Suppressor macrophage (primary cell): ENCODE results near the gene PPP4R4.
A peak's percentile ranks its signal among the peaks of the same experiment; 100 is the strongest.
"Not testable (repeated sequence)": the region's sequence is repeated elsewhere in the genome, so short reads cannot be mapped to it uniquely, and the experiment has no call there.

Experiments used
- DNase-seq, 4 experiments: peaks; one replicate each; pipeline ENCODE4 v3.0.0-alpha.2; 2020 to 2022

PPP4R4 gene

DNA sequence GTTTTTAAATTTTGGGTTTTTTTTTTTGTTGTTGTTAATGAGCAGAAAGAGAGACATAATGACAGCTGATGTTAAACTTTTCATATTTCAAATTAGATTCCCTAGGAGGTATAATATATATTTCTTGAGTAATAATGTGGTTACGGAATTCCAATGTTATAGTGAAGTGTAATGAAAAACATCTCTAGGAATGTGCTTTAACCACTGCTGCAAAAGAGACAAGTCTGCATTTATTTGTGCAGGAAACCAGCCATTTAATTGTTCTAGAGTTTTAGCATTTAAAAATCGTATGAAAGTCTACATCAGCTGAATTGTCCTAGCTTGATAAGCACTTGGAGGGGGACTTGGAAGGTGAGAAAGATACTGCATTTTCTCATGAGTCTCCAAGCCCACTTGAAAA, 104.6 kb downstream of the PPP4R4 start:
- DNase-seq, result no peak

DNA sequence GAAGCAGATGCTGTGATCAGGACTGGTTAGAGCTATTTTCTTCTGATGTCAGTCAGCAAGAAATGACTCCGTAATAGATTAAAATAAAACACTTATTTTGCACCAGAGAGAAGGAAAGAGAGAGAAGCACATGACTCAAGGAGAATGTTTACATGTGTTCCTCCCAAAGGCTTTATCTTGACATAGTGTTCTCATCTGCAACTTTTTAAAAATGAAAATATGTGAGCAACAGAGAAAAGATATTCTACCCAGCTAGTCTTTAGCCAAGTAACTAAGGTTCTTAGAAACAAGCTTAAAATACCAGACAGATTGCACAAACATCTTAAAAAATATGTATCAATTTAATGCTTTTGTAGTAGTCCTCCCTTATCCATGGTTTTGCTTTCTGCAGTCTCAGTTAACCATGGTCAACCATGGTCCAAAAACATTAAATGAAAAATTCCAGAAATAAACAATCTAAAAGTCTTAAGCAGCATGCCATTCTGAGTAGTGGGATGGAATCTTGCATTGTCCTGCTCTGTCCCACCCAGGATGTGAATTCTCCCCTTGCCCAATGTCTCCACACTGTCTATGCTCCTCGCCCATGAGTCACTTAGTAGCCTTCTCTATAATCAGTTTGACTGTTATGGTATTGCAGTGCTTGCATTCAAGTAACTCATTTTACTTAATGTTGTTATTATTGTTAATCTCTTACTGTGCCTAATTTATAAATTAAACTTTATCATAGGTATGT, 109.0 kb downstream of the PPP4R4 start:
- no peak for DNase-seq

DNA sequence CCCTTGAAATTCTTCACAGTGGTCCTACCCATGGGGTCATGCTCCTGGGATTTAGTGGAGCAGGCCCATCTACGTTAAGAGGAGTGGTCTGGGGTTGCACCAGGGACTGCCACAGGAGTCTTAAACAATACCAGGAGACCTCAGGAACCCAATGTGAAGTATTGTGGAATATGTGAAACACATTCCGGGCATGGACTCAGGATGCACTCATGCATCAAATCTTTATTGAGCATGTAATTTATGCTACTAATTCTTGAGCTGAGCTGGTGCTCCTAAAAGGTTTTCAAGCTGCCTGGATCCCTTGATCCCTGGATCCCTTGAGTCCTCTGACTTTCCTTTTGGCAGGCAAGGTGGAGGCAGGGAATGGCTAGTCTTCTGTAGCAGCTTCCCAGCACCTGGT, 110.1 kb downstream of the PPP4R4 start:
- no peak for DNase-seq

DNA sequence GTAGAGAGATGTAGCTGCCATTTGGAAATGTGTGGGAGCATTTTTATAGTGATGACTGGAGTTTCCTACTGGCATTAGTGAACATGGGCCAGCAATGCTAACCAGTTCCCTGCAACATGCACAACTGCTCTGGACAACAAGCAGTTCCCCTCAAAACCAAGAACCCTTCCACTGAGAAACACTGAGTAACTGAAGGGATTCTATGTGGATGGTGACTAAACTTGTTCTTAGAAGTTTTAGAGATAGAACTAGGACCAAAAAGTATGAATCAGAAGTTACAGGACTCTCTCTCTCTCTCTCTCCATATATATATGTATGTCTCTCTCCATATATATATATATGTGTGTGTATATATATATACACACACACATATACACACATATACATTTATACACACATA, 111.0 kb downstream of the PPP4R4 start:
- DNase-seq, result no peak

DNA sequence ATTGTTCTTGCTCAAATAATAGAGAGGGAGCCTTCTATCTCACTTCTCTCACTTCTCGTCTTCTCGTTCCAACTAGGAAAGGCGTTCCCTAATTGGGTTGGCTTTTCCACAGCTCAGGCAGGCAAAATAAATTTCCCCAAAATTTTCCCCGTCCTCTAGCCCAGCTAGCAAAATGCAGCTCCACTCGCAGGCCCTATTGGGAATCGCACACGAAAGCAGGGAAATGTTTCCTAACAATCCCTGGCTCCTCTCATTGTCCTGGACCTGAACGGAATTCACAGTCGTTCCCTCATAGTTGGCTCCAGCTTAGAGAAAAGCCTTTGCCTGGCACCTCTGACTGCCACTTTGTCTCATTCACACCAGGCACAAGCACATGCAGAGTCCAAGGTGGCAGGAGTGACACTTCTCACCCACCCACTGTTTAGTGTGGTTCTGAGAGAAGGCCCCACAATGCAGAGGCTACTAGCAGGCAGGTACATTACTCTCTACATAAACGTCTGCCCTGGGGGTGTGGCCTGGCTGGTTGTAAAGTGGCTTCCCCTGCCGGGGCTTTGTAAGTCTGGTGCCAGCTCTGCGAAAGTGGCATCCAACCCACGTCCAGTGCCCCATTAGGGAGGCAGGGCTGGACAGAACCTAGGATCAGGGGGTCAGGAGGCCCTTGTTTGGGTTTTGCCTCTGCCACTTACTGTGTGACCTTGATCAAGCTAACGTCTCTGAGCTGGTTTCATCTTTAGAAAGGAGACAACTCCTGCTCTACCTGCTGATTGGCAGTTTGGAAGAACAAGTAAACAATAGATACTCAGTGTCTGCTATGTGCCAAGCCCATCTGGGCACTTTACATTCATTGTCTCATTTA, 114.7 kb downstream of the PPP4R4 start:
- no peak for DNase-seq

DNA sequence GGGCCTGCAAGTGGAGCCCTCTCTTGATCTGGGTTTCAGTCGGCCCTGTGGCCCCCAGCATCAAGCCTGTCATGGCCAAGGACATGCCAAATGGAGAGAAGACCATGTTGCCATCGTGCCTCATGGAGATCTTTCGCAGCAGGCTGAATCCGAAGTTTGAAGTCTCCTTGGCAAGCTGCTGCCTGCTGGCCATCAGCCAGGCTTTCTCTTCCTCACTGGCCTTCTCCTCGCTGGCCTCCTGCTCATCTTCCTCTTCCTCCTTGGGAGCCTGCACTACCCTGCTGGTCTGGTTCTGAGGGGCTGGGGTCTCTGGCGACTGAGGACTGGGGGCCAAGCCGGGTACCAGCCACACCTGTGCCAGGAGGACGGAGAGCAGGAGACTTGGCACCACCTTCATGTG, 116.1 kb downstream of the PPP4R4 start:
- DNase-seq, result no peak

DNA sequence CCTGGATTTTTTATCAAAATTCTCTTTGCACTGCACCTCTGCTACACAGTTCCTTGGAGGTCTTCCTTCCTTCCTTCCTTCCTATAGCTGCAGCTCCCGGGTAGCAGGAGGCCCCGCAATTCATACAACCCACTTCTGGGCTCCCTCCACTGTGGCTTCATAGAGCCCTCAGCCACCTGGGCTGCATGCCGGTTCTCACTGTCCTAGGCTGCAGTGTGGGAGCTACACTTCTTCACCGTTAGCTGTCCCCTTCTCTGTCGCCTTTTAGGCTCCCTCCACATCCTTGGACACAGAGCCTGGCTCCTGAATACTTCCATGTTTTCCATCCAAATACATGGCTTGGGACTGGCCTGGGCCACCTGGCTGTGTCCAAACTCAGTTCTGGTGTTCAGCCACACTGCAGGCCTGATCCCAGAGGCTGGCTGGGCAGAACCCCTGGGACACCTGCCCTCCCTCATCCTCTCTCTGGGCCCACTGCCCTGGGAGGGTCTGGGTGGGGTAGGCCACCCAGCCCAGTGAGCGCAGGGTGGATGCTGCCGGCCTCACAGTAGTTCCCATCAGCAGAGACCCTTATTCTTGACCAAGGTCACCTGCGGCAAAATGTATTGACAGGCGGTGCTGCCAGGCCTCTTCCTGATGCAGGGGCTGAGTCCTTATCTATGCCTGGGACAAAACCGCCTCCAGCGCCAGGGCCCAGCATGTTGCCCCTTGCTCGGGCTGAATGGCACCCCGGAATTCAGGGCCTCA, 117.2 kb downstream of the PPP4R4 start:
- no peak for DNase-seq

DNA sequence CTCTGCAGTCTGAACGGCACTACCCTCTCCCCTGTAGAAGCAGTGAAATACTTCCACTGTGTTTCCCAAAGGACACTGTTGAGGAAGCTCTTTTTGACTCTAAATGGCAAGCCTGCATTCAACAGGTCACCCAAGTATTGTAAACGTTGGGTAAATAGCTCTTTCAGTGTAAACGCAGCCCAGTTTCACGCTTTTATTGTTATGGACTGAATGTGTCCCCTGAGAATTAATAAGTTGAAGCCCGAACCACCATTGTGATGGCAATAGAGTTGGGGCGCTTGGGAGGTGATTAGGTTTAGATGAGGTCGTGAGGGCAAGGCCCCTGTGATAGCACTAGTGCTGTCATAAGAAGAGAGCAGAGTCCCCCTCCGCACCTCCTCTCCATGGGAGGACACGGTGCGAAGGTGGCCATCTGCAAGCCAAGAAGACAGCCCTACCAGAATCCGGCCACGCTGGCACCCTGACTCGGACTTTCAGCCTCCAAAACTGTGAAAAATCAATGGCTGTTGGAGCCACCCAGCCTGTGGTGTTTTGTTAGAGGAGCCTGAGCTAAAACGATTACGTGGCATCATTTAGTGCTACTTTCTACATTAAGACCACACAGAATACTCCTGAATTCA, 117.9 kb downstream of the PPP4R4 start:
- DNase-seq, result no peak

DNA sequence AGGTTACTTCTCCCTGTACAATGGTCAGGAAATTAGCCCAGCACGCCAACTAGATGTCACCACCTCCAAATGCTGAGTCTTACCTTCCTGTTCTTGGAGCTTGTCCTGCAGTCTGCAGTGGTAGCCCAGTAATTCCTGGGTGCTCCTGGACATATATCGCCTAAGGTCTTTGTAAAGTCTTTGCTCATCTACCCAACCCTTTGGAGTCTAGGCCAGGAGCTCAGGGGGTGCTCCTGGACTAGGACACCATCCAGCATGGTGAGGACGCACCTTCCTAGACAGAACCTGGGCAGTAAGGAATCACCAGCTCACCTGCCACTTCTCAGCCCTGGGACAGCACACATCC, 118.4 kb downstream of the PPP4R4 start:
- no peak for DNase-seq

DNA sequence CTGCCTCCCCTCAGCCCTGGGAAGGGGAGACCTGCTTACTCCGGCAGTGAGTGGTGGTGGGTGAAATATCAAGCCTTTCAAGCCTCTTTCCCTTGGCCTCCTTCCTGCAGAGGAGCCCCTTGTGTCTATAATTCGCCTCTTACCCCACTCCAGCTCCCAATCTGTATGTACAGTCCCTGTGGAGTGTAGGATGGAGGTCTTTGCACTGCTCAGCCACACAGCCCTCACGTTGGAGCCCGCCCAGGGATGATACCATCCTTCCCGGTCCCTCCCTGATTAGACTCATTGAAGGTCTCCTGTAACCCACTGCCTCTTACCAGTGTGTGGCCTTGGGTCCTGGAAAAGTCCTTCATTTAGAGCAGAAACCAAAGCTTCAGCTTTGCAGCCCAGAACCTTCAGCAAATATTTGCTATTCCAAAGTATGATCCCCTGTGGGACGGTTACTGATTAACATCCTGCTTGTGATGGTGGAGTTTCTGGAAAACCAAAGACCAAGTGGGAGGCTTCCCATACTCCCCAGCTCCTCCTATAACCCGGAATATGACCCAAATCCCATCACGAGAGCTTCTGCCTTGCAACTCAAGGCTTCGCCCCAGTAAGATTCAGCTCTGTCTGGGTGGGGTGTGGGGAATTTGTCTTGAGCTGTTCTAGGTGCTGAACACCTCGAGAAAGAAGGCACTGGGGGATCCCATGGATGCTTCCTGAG, 118.9 kb downstream of the PPP4R4 start, which contains the start of gene SERPINA10:
Gene SERPINA10 (minus strand): TSS at position 397 of the 706 bp plus-strand sequence. CDS start 2,675 bp downstream, outside the sequence.
- no peak for DNase-seq

DNA sequence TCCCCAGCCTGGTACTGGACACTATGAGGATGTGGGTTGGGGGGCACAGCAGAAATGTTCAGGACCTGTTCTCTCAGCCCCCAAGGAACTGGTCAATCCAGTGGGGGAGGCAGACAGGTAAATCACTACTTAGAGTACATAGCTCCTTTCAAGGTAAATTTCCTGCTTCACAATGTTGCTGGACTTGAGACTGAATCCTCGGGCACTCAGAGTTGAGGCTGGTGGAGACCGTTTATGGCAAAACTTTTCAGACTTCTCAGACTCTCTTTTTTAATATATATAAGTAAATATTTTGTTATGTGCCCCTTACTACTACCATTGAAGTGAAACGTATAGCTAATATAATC, 119.4 kb downstream of the PPP4R4 start:
- DNase-seq, result no peak

DNA sequence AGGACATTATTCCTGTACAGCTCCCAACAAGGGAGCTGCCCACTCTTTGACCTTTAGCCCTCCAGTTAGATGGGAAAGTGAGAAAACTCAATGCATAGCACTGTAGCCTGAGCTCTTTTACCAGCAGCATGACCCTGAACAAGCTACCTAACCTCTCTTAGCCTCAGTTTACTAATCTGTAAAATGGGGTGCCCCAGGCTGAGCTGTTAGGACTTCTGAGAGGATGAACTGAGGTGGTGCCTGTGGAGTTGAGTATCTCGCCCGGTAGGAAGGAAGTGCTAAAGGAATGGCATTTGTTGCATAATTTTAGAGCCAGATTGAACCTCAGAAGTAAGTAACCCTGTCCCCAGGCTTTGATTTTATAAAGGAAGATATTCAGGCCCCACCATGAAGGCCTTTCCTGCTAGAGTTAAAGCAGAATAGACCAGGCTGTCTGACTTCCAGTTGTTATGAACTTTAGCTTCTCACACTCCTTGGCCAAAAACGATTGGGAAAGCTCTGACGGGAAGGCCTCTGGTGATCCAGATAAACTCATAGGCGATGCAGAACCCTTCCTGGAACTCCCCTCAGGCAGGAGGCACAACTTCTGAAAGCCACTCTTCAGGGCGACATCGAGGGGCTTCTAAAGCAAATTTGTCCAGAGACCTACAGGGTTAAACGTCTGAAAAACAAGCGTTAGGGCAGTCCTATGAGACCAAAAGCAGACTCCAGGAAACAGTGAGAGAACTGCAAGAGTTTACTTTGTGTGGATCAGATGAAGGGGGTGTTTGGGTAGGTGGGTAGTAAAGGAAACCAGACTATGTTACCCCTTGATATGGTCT, 121.4 kb downstream of the PPP4R4 start:
- DNase-seq, result no peak

DNA sequence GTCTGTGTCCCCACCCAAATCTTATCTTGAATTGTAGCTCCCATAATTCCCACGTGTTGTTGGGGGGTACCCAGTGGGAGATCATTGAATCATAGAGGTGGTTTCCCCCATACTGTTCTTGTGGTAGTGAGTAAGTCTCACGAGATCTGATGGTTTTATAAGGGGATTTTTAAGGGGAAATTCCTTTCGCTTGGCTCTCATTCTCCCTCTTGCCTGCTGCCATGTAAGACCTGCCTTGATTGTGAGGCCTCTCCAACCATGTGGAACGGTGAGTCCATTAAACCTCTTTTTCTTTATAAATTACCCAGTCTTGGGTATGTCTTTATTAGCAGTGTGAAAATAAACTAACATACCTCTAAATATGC, 122.0 kb downstream of the PPP4R4 start:
- not testable (repeated sequence) for DNase-seq

DNA sequence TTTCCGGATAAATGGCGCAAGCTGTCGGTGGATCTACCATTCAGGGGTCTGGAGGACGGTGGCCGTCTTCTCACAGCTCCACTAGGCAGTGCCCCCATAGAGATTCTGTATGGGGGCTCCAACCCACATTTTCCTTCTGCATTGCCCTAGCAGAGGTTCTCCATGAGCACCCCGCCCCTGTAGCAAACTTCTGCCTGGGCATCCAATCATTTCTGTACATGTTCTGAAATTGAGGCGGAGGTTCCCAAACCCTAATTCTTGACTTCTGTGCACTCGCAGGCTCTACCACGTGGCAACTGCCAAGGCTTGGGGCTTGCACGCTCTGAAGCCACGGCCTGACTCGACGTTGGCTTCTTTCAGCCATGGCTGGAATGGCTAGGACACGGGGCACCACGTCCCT, 124.0 kb downstream of the PPP4R4 start:
- DNase-seq, result no peak

DNA sequence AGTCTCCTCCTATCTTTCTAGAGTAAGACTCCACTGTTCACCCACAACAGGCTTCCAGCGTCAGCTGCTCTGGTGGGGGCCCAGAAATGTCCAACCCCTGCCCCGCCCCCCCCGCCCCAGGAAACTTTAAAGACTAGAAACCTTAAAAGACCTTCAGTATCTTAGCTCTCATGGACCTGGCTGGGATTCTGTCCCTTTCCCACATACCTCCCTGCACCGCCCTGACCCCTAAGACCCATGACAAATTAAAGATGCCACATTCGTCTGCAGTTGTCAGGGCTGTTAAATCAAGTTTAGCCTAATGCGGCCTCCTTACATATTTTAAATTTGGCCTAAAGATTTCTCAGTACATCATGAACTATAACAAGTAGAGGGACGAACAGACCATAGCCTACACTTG, 129.0 kb downstream of the PPP4R4 start:
- no peak for DNase-seq

DNA sequence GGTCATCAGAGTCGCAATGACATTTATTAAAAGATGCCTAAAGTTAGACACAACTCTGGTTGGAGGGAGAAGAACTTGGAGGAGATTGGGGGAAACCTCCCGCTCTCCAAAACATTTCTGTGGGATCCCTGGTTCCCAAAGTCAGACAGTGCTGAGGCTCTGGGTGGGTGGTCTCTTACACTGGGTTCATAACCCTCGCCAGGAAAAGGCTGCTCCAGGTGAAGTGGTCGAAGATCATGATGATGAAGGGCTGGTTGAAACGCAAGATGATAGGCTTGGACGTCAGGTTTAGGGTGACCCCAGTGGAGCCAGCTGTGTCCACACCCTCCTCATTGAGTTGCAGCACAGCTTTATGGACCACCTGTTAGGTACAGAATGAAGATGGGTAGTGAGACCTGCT, 130.1 kb downstream of the PPP4R4 start:
- no peak for DNase-seq

DNA sequence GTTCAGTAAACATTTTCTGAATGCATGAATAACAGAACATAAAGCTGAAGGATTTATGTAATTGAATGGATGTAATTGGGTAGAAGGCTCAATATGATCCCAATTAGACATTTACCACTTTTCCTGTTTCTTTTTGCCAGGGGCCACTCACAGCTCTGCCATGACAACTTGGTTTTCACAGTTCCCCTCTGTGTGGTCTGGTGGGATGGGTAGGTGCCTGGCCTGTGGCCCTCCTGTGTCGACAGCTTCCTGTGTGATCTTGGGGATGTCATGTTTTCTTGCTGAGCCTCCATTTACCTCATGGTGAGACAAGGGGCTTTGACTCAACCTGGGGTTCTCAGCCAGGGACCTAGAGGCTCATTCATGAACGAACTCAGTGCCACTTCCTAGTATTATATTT, 131.5 kb downstream of the PPP4R4 start:
- DNase-seq, result no peak

DNA sequence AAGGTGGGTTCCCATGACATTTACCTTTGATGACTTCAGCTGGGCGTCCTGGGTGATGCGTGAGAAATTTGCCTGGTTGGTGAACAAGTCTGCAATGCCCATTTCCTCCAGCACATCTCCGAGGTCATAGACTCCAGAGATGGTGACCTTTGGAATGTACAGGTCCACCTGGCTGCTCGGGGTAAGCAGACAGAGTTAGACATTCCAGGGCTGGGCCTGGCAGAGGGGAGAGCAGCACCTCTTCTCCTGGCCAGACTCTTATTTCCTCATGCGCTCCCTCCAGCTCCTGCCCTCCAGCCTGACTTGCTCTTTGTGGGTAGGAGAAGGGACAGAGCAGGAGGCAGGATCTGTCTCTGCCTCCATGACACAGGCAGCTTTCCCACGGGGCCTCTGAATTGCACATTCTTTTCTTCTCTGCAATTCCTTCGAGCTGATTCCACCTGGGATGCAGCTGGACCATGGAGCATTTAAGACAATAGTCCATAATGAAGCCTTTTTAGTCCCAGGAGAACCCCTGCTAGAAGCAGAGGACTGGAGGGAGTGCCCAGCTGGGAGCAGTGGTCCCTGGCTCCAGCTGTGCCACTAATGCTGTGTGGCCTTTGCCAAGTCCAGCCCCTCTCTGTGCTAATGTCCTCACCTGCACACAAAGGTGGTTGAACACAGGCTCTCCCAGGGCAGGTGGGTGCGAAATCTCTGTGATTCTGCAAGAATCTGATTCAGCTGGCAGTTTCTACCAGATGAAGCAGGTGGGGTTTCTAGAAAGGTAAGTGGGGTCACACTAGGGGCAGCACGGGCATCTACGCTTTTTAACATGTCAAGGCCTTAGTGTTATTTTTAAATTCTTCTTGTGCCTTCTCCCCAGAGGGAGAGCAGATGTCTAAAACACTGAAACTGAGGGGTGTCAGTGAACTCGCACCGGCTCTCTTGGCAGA, 132.2 kb downstream of the PPP4R4 start:
- DNase-seq, result no peak

DNA sequence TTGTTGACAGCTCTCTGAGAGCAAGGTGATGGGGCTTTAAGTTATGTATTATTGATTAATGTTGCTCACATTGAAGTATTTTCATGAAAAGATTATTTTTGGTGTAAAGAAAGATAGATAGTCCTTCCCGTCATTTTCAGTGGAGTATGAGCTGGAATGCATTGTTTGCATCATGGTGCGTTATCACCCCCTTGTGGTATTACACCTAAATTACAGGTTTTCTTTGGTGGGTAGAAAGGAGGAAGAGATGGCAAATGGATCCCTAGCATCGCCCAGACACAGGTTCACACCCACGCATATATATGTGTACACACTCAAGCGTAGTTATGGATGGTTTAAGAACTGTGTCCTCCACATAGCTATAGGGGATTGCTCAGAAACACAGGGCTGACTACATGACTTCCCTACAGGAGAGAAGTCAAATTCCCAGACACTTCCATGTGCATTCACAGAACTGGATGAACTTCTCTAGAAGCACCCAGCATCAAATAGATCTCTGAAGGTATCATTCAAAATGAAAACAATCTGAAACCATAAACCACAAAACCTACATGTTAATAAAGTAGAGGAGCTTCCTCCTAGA, 133.4 kb downstream of the PPP4R4 start:
- peak in 2 of 4 experiments; percentile 20 to 32 for DNase-seq

DNA sequence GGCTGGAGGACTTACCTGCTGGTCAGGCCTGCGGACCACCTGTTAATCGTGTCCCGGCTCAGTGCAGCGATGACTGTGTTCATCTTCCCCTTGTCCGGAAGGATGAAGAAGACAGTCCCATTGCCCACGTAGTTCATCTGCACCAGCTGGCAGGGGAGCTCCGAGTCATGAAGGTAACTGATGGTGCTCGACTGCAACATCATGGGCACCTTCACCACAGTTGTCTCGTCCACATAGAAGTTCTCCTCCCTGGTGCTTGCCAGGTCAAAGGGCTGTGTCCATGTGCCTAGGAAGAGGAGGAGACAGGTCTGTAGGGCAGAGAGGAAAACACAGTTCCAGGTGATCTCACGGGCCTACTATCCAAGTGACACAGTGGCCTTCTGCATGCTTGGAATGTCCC, 135.6 kb downstream of the PPP4R4 start:
- no peak for DNase-seq
